Bronchus fibroblast of lung (primary cell): Measurements from ENCODE around the gene KIF13A. TPM values are rescaled to one million over a fixed set of nuclear protein-coding genes. Genes with fewer than 3 reads are reported as not detected.

Source experiments
- total RNA-seq: library from RNA; depleted of rRNA; stranded (reverse); fragments of >200 nt; gene quantifications from 2 replicates; pipeline ENCODE4 v1.2.3, GENCODE V29; 2015

KIF13A gene
- 14.7 and 17.8 TPM in 2 replicates for total RNA-seq

DNA sequence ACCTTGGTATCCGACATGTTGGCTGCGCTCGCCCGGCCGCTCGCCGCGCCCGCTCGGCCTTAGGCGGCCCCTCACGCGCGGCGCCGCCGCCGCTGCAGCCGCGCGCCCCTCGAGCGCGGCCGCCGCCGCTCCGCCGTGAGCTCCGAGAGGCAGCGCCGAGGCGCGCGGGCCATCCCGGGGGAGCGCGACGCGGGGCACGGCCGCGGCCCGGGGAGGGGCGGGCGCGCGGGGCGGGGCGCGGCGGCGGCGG is at the start of gene KIF13A:
KIF13A (minus strand) TSS at position 189 of the 250 bp plus-strand sequence; CDS start at position 17, 172 bp downstream.

Other genes with a start within 250 kb of the KIF13A start
- 2.1 and 2.2 TPM in 2 replicates for gene NHLRC1, start 135.0 kb upstream of the KIF13A start, total RNA-seq
- gene TPMT, start 167.4 kb upstream of the KIF13A start, total RNA-seq = 12.1 and 13.7 TPM in 2 replicates
- 7.9 and 9.2 TPM in 2 replicates for gene KDM1B, start 167.8 kb upstream of the KIF13A start, total RNA-seq